ENCODE results near the gene TAF4. TPM values are rescaled to one million over a fixed set of nuclear protein-coding genes. Genes with fewer than 3 reads are reported as not detected.

TAF4 gene
- total and polyA plus RNA-seq, 2 donors (not counting 3 experiments of a cell fraction or from before 2014, with no cell fraction given): 6.1 to 19.5 TPM

DNA sequence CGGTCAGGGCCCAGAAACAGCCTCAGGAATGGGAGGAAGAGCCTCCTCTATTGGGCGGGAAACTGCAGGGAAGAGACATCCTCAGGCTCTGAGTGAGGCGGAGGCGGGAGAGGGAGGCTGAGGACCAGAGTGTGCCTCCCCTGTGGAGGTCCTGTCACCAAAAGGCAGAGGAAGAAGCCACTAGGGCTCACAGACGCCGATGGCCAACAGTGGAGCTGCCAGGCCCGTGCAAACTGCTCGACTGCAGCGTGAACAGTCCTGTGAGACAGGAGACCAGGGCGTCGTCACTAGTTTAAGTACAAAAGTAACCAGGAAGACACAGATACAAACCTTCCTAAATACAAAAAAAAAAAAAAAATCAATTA, 82.7 kb downstream of the TAF4 start:
- H3K9ac ChIP-seq (replicated peaks; ENCODE audit: extremely low read depth, insufficient read depth, low read length): no peak overlapping the region
- intact Hi-C loops (cut with micrococcal nuclease): no loop called here
- no peaks in the 10 kb centered on the region for H3K9me1 ChIP-seq (replicated peaks; ENCODE audit: control insufficient read depth, extremely low read depth, insufficient read depth, low read length)
- no peak overlapping the region for H3K4me2 ChIP-seq (ENCODE audit: insufficient read depth, low read length)
- H3K4me3 ChIP-seq (replicated peaks in 1 of 3; ENCODE audit: insufficient read depth in 1 of 3, low read depth in 1 of 3, low read length in 3 of 3): no peak overlapping the region
- H3K36me3 ChIP-seq (ENCODE audit: control insufficient read depth in 2 of 2, extremely low read depth in 1 of 2, insufficient read depth in 2 of 2, low read length in 2 of 2): peaks cover 0 to 4% of the 10 kb centered on the region in 2 experiments
- H3K27me3 ChIP-seq (ENCODE audit: control insufficient read depth in 2 of 2, insufficient read depth in 2 of 2, low read length in 2 of 2): no peaks in the 10 kb centered on the region
- H3K4me1 ChIP-seq (ENCODE audit: control insufficient read depth, extremely low read depth, insufficient read depth, low read length): no peaks in the 10 kb centered on the region
- H4K20me1 ChIP-seq (replicated peaks; ENCODE audit: control insufficient read depth, extremely low read depth, insufficient read depth, low read length): no peaks in the 10 kb centered on the region
- BruUV-seq (replicated peaks): no TSS peak
- no peak overlapping the region for H2AFZ ChIP-seq (ENCODE audit: low read depth, low read length)
- no peak for DNase-seq (ENCODE audit: low read depth, low spot score)
- no peak overlapping the region for H3K27ac ChIP-seq (ENCODE audit: insufficient read depth, low read depth, low read length)
- POLR2A ChIA-PET: no interaction called here
- FAIRE-seq: no peak
- TF ChIP-seq GATA2 (IDR thresholded peaks at IDR 0.05; ENCODE audit: insufficient read depth, insufficient read length, low read depth, low read length): no peak
- TF ChIP-seq, protein P1, sequence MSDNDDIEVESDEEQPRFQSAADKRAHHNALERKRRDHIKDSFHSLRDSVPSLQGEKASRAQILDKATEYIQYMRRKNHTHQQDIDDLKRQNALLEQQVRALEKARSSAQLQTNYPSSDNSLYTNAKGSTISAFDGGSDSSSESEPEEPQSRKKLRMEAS (IDR thresholded peaks at IDR 0.05; ENCODE audit: insufficient read depth, insufficient read length): no peak
- no peak for TF ChIP-seq POLR2AphosphoS5 (IDR thresholded peaks at IDR 0.05; ENCODE audit: insufficient read depth, low read depth, low read length)
- no peak for TF ChIP-seq FOS (IDR thresholded peaks at IDR 0.05; ENCODE audit: borderline replicate concordance, insufficient read depth, low read length)
- no peak for TF ChIP-seq CTCF (IDR thresholded peaks at IDR 0.05; ENCODE audit: extremely low read depth in 1 of 2, insufficient read depth in 1 of 2, low read depth in 1 of 2, low read length in 2 of 2)
- TF ChIP-seq EZH2 (IDR thresholded peaks at IDR 0.05; ENCODE audit: borderline replicate concordance, low read depth, low read length, severe bottlenecking): no peak
- TF ChIP-seq POLR2A (IDR thresholded peaks at IDR 0.05; ENCODE audit: low read depth, low read length): no peak
- no peak for TF ChIP-seq JUN (IDR thresholded peaks at IDR 0.05; ENCODE audit: borderline replicate concordance, insufficient read depth, insufficient read length, low read depth)
- dilution Hi-C loops (cut with MboI; ENCODE audit: extremely low pct_ligation_motif_present, low sequenced_read_pairs): no loop called here
- H3K9me3 ChIP-seq (replicated peaks; ENCODE audit: control insufficient read depth, insufficient read depth, low read length): no peaks in the 10 kb centered on the region
- CTCF ChIA-PET: no interaction called here
- H3K79me2 ChIP-seq (ENCODE audit: control insufficient read depth, insufficient read depth, low read length): no peaks in the 10 kb centered on the region

Data from endothelial cell of umbilical vein (primary cell).